NCI-H1105 treated with DMSO at 0.1 percent for 48 hours (cell line): ENCODE data around the gene SRD5A1.
"Not testable (repeated sequence)": the region's sequence is repeated elsewhere in the genome, so short reads cannot be mapped to it uniquely, and the experiment has no call there.

ENCODE experiments used
- DNase-seq: peaks from one replicate; lab custom pipeline; 2025; lab: John Stamatoyannopoulos, UW

The SRD5A1 gene

DNA sequence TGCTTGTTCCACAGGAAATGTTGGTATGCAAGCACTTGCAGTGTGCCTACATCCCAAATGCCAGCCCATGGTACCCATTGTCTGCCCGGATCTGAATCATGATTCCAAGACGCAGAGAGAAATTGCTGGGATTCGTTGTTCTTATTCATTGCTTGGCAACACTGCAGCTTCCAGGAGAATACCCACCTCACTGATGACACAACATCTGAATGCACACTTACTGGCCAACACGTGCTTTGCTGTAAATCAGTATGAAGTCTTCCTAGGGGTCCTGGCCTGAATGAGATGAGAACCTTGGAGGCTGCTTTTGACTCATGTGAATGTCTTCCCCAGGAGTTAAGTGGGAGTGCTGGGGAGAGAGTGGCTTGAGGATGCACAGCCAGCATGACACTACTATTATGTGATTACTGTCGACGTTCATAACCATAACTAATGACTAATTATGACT, 11.6 kb downstream of the SRD5A1 start:
- DNase-seq: no peak

DNA sequence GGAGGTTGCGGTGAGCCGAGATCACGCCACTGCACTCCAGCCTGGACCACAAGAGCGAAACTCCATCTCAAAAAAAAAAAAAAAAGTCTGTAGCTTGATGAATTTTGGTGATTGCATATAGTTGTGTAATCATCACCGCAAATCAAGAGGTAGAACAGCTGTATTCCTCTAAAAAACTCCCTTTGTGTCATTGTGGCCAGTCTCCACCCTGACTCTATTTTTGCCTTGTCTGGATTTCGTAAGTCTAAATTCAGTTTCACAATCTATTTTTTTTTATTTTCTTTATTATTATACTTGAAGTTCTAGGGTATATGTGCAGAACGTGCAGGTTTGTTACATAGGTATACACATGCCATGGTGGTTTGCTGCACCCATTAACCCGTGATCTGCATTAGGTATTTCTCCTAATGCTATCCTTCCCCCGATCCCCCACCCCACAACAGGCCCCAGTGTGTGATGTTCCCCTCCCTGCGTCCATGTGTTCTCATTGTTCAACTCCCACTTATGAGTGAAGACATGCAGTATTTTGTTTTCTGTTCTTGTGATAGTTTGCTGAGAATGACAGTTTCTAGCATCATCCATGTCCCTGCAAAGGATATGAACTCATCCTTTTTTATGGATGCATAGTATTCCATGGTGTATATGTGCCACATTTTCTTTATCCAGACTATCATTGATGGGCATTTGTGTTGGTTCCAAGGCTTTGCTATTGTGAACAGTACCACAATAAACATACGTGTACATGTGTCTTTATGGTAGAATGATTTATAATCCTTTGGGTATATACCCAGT, 12.5 kb downstream of the SRD5A1 start:
- not testable (repeated sequence) for DNase-seq

- no peak for DNase-seq
Observed at GRCh38 chr5:6649186-6649585, 15.9 kb downstream of the SRD5A1 start.

GRCh38 chr5:6649681-6650080, 16.4 kb downstream of the SRD5A1 start:
- no peak for DNase-seq

- no peak for DNase-seq
Observed at GRCh38 chr5:6652025-6652424, 18.8 kb downstream of the SRD5A1 start.

GRCh38 chr5:6655432-6655831, 22.2 kb downstream of the SRD5A1 start:
- DNase-seq: no peak

GRCh38 chr5:6656680-6657079, 23.4 kb downstream of the SRD5A1 start:
- DNase-seq: no peak

GRCh38 chr5:6659941-6660684, 26.9 kb downstream of the SRD5A1 start:
- DNase-seq: no peak

DNA sequence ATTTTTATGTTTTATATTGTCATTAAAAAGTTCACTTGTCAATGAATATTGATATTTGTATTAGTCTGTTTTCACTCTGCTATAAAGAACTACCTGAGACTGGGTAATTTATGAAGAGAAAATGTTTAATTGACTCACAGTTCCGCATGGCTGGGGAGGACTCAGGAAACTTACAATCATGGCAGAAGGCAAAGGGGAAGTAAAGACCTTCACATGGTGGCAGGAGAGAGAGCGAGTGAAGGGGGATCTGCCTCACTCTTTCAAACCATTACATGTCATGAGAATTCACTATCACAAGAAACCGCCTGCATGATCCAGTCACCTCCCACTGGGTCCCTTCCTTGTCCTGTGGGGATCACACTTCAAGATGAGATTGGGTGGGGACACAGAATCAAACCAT, 27.4 kb downstream of the SRD5A1 start:
- DNase-seq: no peak

DNA sequence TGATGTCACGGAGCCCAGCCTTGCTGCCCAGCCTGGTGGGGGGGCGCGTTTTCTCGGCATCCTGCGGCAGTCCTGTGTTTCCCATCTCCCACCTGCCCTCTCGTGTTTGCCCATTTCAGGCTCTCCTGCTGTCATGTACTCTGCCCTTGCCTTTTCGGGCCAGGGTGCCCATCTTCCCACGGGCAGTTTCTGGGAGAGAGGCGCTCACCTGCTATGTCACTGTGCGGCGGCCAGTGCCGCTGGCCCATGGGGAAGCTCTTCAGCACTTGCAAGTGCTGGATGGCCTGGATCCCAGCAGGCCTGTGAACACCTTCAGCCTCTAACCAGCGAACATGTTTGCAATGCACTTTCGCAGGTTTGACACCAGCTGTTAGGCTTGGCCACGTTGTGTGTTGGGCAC, 33.5 kb downstream of the SRD5A1 start:
- no peak for DNase-seq

DNA sequence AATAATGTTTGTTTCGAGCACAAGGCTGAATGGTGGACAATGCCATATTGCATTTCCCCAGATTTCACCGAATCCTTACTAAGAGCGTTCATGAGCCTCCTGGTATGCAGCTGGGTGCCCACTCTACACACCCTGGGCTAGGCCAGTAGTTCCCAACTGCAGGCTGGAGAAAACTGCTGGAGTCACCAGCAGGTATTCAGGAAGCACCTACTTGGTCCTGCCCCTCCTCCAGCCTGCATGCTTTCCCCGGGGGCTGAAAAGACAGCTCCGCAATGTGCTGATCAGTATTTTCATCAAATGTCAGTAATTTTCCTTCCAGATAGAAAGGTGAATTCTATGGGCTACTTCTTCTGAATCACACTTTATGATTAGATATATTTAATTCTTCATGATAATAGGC, 34.4 kb downstream of the SRD5A1 start:
- DNase-seq: no peak

DNA sequence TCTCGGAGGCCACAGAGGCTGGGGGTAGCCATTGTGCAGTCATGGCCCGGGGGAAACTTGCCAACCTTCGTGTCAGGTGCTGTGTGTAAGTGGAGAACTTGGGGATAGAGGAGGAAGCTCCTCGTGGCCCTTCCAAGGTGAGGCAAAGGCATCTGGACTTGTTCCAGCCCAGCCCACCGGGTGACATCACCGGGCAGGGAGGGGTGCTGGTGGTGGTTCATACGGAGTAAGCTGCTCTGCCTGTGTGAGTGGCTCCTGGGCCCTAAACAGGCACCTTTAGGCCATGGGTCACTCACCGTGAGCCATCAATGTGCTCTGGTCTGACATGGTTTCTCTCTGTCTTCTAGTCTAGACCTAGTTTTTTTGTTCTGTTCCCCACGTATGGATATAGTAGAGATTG, 35.5 kb downstream of the SRD5A1 start:
- not testable (repeated sequence) for DNase-seq

GRCh38 chr5:6673031-6673430, 39.8 kb downstream of the SRD5A1 start:
- DNase-seq: no peak

DNA sequence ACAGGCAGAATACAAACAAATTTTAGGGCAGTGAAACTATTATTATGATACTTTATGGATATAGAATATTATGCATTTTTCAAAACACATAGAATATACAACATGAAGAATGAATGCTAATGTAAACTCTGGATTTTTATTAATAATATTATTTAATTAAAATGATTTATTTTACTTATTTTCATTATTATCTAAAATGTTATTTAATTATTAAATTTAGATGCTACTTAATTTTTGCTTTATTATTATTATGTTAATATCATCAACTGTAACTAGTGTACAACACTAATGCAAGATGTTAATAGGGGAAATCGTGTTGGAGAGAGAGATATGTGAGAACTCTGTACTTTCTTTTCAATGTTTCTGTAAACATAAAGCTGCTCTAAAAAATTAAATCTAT, 40.7 kb downstream of the SRD5A1 start:
- no peak for DNase-seq

DNA sequence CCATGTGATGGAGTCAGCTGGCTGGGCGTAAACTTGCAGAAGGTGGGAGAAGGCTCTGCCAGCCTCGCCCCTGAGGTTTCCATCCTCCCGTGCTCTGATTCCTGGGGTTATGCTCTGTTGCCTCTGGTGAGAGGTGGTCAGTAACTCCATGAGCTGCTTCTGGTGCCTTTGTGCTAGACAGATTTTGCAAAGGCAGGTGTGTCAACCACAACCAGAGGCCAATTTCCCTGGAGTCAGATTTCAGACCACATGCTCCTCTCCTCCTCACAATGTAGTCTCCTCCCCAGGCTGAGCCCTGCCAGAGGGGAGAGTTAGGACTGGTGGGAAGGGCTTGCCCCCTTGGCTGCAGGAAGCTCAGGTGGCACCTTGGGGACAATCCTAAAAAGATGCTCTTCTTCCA, 41.2 kb downstream of the SRD5A1 start:
- DNase-seq: peak; percentile 3

GRCh38 chr5:6674886-6675285, 41.6 kb downstream of the SRD5A1 start:
- DNase-seq: no peak

GRCh38 chr5:6675784-6676491, 42.7 kb downstream of the SRD5A1 start:
- no peak for DNase-seq

DNA sequence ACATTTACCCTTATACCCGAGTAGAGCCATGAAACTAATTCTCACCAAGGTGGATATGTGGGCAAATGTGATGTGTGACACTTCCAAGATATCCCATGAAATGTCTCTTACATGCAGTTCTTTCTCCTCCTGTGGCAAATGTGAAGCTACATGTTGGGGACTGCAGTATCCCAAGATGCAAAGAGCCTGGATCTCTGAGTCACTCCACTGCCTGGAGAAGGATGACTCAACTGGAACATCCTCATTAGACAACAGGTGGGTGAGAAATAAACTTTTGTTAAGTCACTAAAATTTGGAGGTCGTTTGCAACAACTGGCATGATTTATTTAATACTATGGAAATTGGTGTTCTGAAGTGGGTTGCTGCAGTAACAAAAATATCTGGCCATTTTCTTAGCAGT, 43.5 kb downstream of the SRD5A1 start:
- no peak for DNase-seq

- no peak for DNase-seq
Observed at GRCh38 chr5:6678385-6678784, 45.1 kb downstream of the SRD5A1 start.

GRCh38 chr5:6680922-6681321, 47.7 kb downstream of the SRD5A1 start:
- no peak for DNase-seq

GRCh38 chr5:6681682-6682081, 48.4 kb downstream of the SRD5A1 start:
- DNase-seq: no peak

GRCh38 chr5:6682239-6682638, 49.0 kb downstream of the SRD5A1 start:
- no peak for DNase-seq

- DNase-seq: no peak
Observed at GRCh38 chr5:6683241-6683640, 50.0 kb downstream of the SRD5A1 start.
